Caco-2 (cell line): ENCODE data around the gene APOE. TPM values are rescaled to one million over a fixed set of nuclear protein-coding genes. Genes with fewer than 3 reads are reported as not detected.

Experiments used
- BruUV-seq: library from RNA; stranded (reverse); fragments of 400-500 nt; replicated peaks from 2 replicates; lab custom pipeline; 2021; lab: Mats Ljungman, UMichigan
- CTCF ChIA-PET: fragments of 300-600 bp; sonication (Branson Sonifier 250); formaldehyde crosslinking; loops from one replicate; lab custom pipeline; 2022; ENCODE audit warnings: antibody characterized with exemption; lab: Charles Lee
- POLR2A ChIA-PET: fragments of 300-600 bp; sonication (Branson Sonifier 250); formaldehyde crosslinking; loops from one replicate; lab custom pipeline; 2022; ENCODE audit warnings: antibody characterized with exemption; lab: Charles Lee
- DNase-seq, 2 experiments: peaks; one replicate each; pipeline versions ENCODE4 v3.0.0 to v3.0.0-alpha.2; 2020 to 2022
- H3K27me3 ChIP-seq: replicated peaks from 2 replicates; pipeline ENCODE4 v1.6.0; 2011; ENCODE audit warnings: low read length; ENCODE audit not compliant: control insufficient read depth, insufficient read depth
- H3K36me3 ChIP-seq: 2 replicates; pipeline ENCODE4 v1.5.1; 2011; ENCODE audit warnings: low read length; ENCODE audit not compliant: control insufficient read depth, insufficient read depth
- H3K4me1 ChIP-seq: fragments of 250-450 bp; sonication (Bioruptor Pico); 2 replicates; pipeline ENCODE4 v1.5.1; 2020; ENCODE audit warnings: mild to moderate bottlenecking
- H3K4me3 ChIP-seq: 2 replicates; pipeline ENCODE4 v1.5.1; 2011; ENCODE audit warnings: low read depth, mild to moderate bottlenecking, control low read depth, low read length
- H3K9me3 ChIP-seq: fragments of 250-450 bp; sonication (Bioruptor Pico); 2 replicates; pipeline ENCODE4 v1.5.1; 2020; ENCODE audit warnings: mild to moderate bottlenecking, moderate library complexity
- H3K27ac Mint-ChIP-seq: one replicate; pipeline ENCODE4 v1.8.0; 2022; ENCODE audit warnings: mixed read lengths; ENCODE audit not compliant: unreplicated experiment
- H3K27me3 Mint-ChIP-seq: one replicate; pipeline ENCODE4 v1.8.0; 2022; ENCODE audit warnings: mixed read lengths; ENCODE audit not compliant: insufficient read depth, unreplicated experiment
- H3K36me3 Mint-ChIP-seq: one replicate; pipeline ENCODE4 v1.8.0; 2022; ENCODE audit warnings: mild to moderate bottlenecking, mixed read lengths; ENCODE audit not compliant: insufficient read depth, unreplicated experiment
- H3K4me1 Mint-ChIP-seq: one replicate; pipeline ENCODE4 v1.8.0; 2022; ENCODE audit warnings: low read depth, mixed read lengths; ENCODE audit not compliant: unreplicated experiment
- H3K4me3 Mint-ChIP-seq: one replicate; pipeline ENCODE4 v1.8.0; 2022; ENCODE audit warnings: mild to moderate bottlenecking, moderate library complexity, mixed read lengths; ENCODE audit not compliant: unreplicated experiment
- H3K9me3 Mint-ChIP-seq: one replicate; pipeline ENCODE4 v1.8.0; 2022; ENCODE audit warnings: mixed read lengths; ENCODE audit not compliant: unreplicated experiment
- CTCF ChIP-seq, 2 experiments: fragments of 200-600 bp in 1 of 2; IDR thresholded peaks; 1 replicate in 1 of 2; 2 replicates in 1 of 2; pipeline versions ENCODE4 v1.5.1 to v1.8.0; 2011 to 2022; ENCODE audit warnings: antibody characterized with exemption in 1 of 2, control low read depth in 1 of 2, inconsistent platforms in 1 of 2, low read depth in 1 of 2, low read length in 1 of 2, mild to moderate bottlenecking in 1 of 2, moderate library complexity in 1 of 2; ENCODE audit not compliant: insufficient read depth in 1 of 2, severe bottlenecking in 1 of 2, unreplicated experiment in 1 of 2
- intact Hi-C: fragments of 100-400 bp; cut with micrococcal nuclease; formaldehyde crosslinking; loops from one replicate; pipeline ENCODE4 v1.10.0; 2022; ENCODE audit not compliant: unreplicated experiment
- total RNA-seq: library from RNA; stranded (reverse); gene quantifications from 2 replicates; pipeline ENCODE4 v1.2.3, GENCODE V29; 2022

APOE gene
- total RNA-seq, 1 experiment from 2014 or later: 1,404 TPM

GRCh38 chr19:44865196-44865767 lies 40.3 kb upstream of the APOE start:
- ChIA-PET CTCF (no interaction called here), POLR2A (interaction anchor here (0.6 kb wide), 1 partner anchor 129 kb away, joined by 4 read pairs; no protein-coding TSS in a partner anchor)
- H3K27me3 ChIP-seq: no peaks in the 10 kb centered on the region
- intact Hi-C loops: no loop called here
- TF ChIP-seq CTCF (IDR thresholded peaks at IDR 0.05; ENCODE audit: insufficient read depth in 1 of 2, low read depth in 1 of 2, low read length in 1 of 2, severe bottlenecking in 1 of 2, unreplicated experiment in 1 of 2): no peak
- Mint-ChIP-seq H3K4me3 (no peak overlapping the region), H3K27me3 (no peaks in the 10 kb centered on the region), H3K36me3 (peaks cover 96% of the 10 kb centered on the region), H3K4me1 (peaks cover 18% of the 10 kb centered on the region), H3K27ac (no peak overlapping the region), H3K9me3 (no peaks in the 10 kb centered on the region)
- H3K4me3 ChIP-seq: no peak overlapping the region
- no TSS peak for BruUV-seq
- H3K9me3 ChIP-seq: no peaks in the 10 kb centered on the region; the same call in 1 of the 2 replicates
- H3K4me1 ChIP-seq: peaks cover 8% of the 10 kb centered on the region; the same call in 1 of the 2 replicates
- no peak for DNase-seq
- H3K36me3 ChIP-seq: peaks cover 10% of the 10 kb centered on the region

GRCh38 chr19:44866664-44867063 lies 38.9 kb upstream of the APOE start:
- H3K9me3 Mint-ChIP-seq: no peaks in the 10 kb centered on the region
- H3K9me3 ChIP-seq: no peaks in the 10 kb centered on the region; the same call in 1 of the 2 replicates
- peaks cover 10% of the 10 kb centered on the region for H3K36me3 ChIP-seq
- CTCF ChIA-PET: no interaction called here
- no TSS peak for BruUV-seq
- no peak overlapping the region for H3K4me3 Mint-ChIP-seq
- H3K4me1 Mint-ChIP-seq: peaks cover 18% of the 10 kb centered on the region
- peaks cover 8% of the 10 kb centered on the region; the same call in 1 of the 2 replicates for H3K4me1 ChIP-seq
- no peaks in the 10 kb centered on the region for H3K27me3 ChIP-seq
- TF ChIP-seq CTCF (IDR thresholded peaks at IDR 0.05; ENCODE audit: insufficient read depth in 1 of 2, low read depth in 1 of 2, low read length in 1 of 2, severe bottlenecking in 1 of 2, unreplicated experiment in 1 of 2): no peak
- intact Hi-C loops: no loop called here
- POLR2A ChIA-PET: no interaction called here
- peaks cover 94% of the 10 kb centered on the region for H3K36me3 Mint-ChIP-seq
- DNase-seq: no peak
- no peak overlapping the region for H3K4me3 ChIP-seq
- H3K27ac Mint-ChIP-seq: peak overlapping the region; percentile 18
- H3K27me3 Mint-ChIP-seq: no peaks in the 10 kb centered on the region

GRCh38 chr19:44867578-44867977 lies 38.0 kb upstream of the APOE start:
- H3K27ac Mint-ChIP-seq: no peak overlapping the region

More at GRCh38 chr19:44867578-44867977, 38.0 kb upstream of the APOE start:
- Histone ChIP-seq H3K4me3 (no peak overlapping the region), H3K27me3 (no peaks in the 10 kb centered on the region), H3K4me1 (peaks cover 8% of the 10 kb centered on the region; the same call in 1 of the 2 replicates), H3K9me3 (no peaks in the 10 kb centered on the region; the same call in 1 of the 2 replicates), H3K36me3 (peaks cover 17% of the 10 kb centered on the region)
- no TSS peak for BruUV-seq
- ChIA-PET POLR2A (no interaction called here), CTCF (interaction anchor here (0.6 kb wide), 1 partner anchor 26 kb away, joined by 3 read pairs; no protein-coding TSS in a partner anchor)
- peaks cover 18% of the 10 kb centered on the region for H3K4me1 Mint-ChIP-seq
- DNase-seq: no peak
- no peaks in the 10 kb centered on the region for H3K27me3 Mint-ChIP-seq
- H3K36me3 Mint-ChIP-seq: peaks cover 94% of the 10 kb centered on the region
- H3K4me3 Mint-ChIP-seq: no peak overlapping the region
- H3K9me3 Mint-ChIP-seq: no peaks in the 10 kb centered on the region
- no peak for TF ChIP-seq CTCF (IDR thresholded peaks at IDR 0.05; ENCODE audit: insufficient read depth in 1 of 2, low read depth in 1 of 2, low read length in 1 of 2, severe bottlenecking in 1 of 2, unreplicated experiment in 1 of 2)
- intact Hi-C loops: no loop called here
